A549 (cell line): ENCODE data around the gene AGBL4. TPM values are rescaled to one million over a fixed set of nuclear protein-coding genes. Genes with fewer than 3 reads are reported as not detected.

Source experiments
- ATAC-seq, 2 experiments: fragments of 200-7000 bp in 1 of 2; fragments of >200 bp in 1 of 2; cut with Nextera tagmentation in 1 of 2; cut with Tn5 transposase in 1 of 2; 3 replicates each; pipeline versions ENCODE4 v1.8.0 to v1.9.1; 2018 to 2020; ENCODE audit warnings: mild to moderate bottlenecking in 1 of 2, moderate library complexity in 1 of 2
- CTCF ChIA-PET: fragments of 300-600 bp; sonication (Branson Sonifier 250); formaldehyde crosslinking; extraction: SDS; loops from one replicate; lab custom pipeline; 2021; ENCODE audit warnings: antibody characterized with exemption, inconsistent platforms; lab: Yijun Ruan, JAX
- POLR2A ChIA-PET: fragments of 350-600 bp; formaldehyde crosslinking; extraction: SDS; loops from one replicate; lab custom pipeline; 2021; ENCODE audit warnings: antibody characterized with exemption, inconsistent platforms; lab: Yijun Ruan, JAX
- DNase-seq, 2 experiments: peaks; one replicate each; pipeline versions ENCODE4 v3.0.0 to v3.0.0-alpha.2; 2011 to 2016; ENCODE audit warnings: low read depth in 1 of 2, low spot score in 1 of 2
- FAIRE-seq: peaks from 2 replicates; lab custom pipeline; 2011; peaks lifted over from hg19 to GRCh38; lab: Jason Lieb, UNC
- H3K27ac ChIP-seq, 2 experiments: fragments of >200 bp; sonication (Bioruptor Twin); formaldehyde crosslinking; 3 replicates each; pipeline ENCODE4 v1.5.1; 2016 to 2017
- H3K4me1 ChIP-seq: fragments of >200 bp; sonication (Bioruptor Twin); formaldehyde crosslinking; 3 replicates; pipeline ENCODE4 v1.6.1; 2016
- H3K4me2 ChIP-seq: fragments of >200 bp; sonication (Bioruptor Twin); formaldehyde crosslinking; 3 replicates; pipeline ENCODE4 v1.6.1; 2016
- H3K4me3 ChIP-seq: fragments of >200 bp; sonication (Bioruptor Twin); formaldehyde crosslinking; 3 replicates; pipeline ENCODE4 v1.5.1; 2016
- H3K9me3 ChIP-seq: fragments of >200 bp; sonication (Bioruptor Twin); formaldehyde crosslinking; 3 replicates; pipeline ENCODE4 v1.6.1; 2016
- CBX2 ChIP-seq: fragments of 200-600 bp; sonication (generic); IDR thresholded peaks from 2 replicates; pipeline ENCODE4 v1.6.1; 2016; ENCODE audit warnings: low read depth, mild to moderate bottlenecking, borderline replicate concordance
- EHF ChIP-seq: fragments of 250-450 bp; sonication (Bioruptor Pico); IDR thresholded peaks from 2 replicates; pipeline ENCODE4 v1.5.0; 2020; ENCODE audit warnings: mild to moderate bottlenecking
- EHMT2 ChIP-seq: fragments of 200-600 bp; sonication (generic); IDR thresholded peaks from 2 replicates; pipeline ENCODE4 v1.6.1; 2016; ENCODE audit warnings: antibody characterized with exemption, low read depth, mild to moderate bottlenecking, moderate library complexity
- FOSL2 ChIP-seq, 2 experiments: fragments of 450-650 bp in 1 of 2; fragments of >200 bp in 1 of 2; sonication (Bioruptor Twin) in 1 of 2; formaldehyde crosslinking; IDR thresholded peaks; 2 replicates each; pipeline versions ENCODE4 v1.5.0 to v1.6.1; 2016 to 2020; ENCODE audit warnings: mild to moderate bottlenecking in 1 of 2, moderate library complexity in 1 of 2
- HDAC2 ChIP-seq: fragments of 200-600 bp; sonication (generic); IDR thresholded peaks from 2 replicates; pipeline ENCODE4 v1.6.1; 2016
- HEYL ChIP-seq: fragments of 250-450 bp; sonication (Bioruptor Pico); IDR thresholded peaks from 2 replicates; pipeline ENCODE4 v1.8.0; 2021; ENCODE audit warnings: mild to moderate bottlenecking, moderate library complexity
- HOXA7 ChIP-seq: fragments of 250-450 bp; sonication (Bioruptor Pico); IDR thresholded peaks from 2 replicates; pipeline ENCODE4 v1.5.0; 2020; ENCODE audit warnings: mild to moderate bottlenecking, moderate library complexity
- JUNB ChIP-seq: fragments of >200 bp; sonication (Bioruptor Twin); formaldehyde crosslinking; IDR thresholded peaks from 2 replicates; pipeline ENCODE4 v1.6.1; 2016
- KDM1A ChIP-seq: fragments of 200-600 bp; sonication (generic); IDR thresholded peaks from 2 replicates; pipeline ENCODE4 v1.6.1; 2016; ENCODE audit warnings: low read depth, mild to moderate bottlenecking
- MYC ChIP-seq: IDR thresholded peaks from 2 replicates; pipeline ENCODE4 v1.6.1; 2012; ENCODE audit warnings: mild to moderate bottlenecking, inconsistent platforms, low read length, improper control_type of control experiment, borderline replicate concordance
- NR3C1 ChIP-seq: fragments of >200 bp; sonication (Bioruptor Twin); formaldehyde crosslinking; IDR thresholded peaks from 3 replicates; pipeline ENCODE4 v1.6.1; 2017
- POLR2AphosphoS2 ChIP-seq: conservative IDR thresholded peaks from 2 replicates; pipeline ENCODE4 v1.6.1; 2012; ENCODE audit warnings: low read length, improper control_type of control experiment, inconsistent platforms
- RFX5 ChIP-seq: fragments of 450-650 bp; IDR thresholded peaks from 2 replicates; pipeline ENCODE4 v1.7.1; 2014; ENCODE audit warnings: antibody characterized with exemption, mild to moderate bottlenecking, moderate library complexity
- RNF2 ChIP-seq: fragments of 200-600 bp; sonication (generic); IDR thresholded peaks from 2 replicates; pipeline ENCODE4 v1.6.1; 2016; ENCODE audit warnings: low read depth, mild to moderate bottlenecking, antibody characterized with exemption, moderate library complexity, borderline replicate concordance
- ZC3H11A ChIP-seq: fragments of 450-650 bp; IDR thresholded peaks from 2 replicates; pipeline ENCODE4 v1.6.1; 2014; ENCODE audit warnings: antibody characterized with exemption, mild to moderate bottlenecking
- ZSCAN20 ChIP-seq: fragments of 250-450 bp; sonication (Bioruptor Pico); IDR thresholded peaks from 2 replicates; pipeline ENCODE4 v1.8.0; 2022; ENCODE audit warnings: mild to moderate bottlenecking, moderate library complexity
- WGBS: methylation state at CpG from one replicate; pipeline ENCODE4 v1.1.6; 2017; ENCODE audit errors: missing lambda C conversion rate; 5-methylcytosine and 5-hydroxymethylcytosine counted together
- polyA plus RNA-seq, 4 experiments: library from polyadenylated mRNA; depleted of rRNA in 3 of 4; stranded (reverse); fragments of >200 nt; fragmentation: RNase III in 1 of 4; extraction: RNeasy Plus Mini Kit Qiagen cat#74134 plus additional on column Dnase treatment in 1 of 4; gene quantifications; 2 replicates in 3 of 4; 3 replicates in 1 of 4; pipeline ENCODE4 v1.2.3, GENCODE V29; 2011 to 2017
- TF ChIP-seq, protein P1 (sequence below): fragments of 150-350 bp; IDR thresholded peaks from 2 replicates; pipeline ENCODE4 v1.6.1; 2014; ENCODE audit warnings: low read depth, mild to moderate bottlenecking, low read length
- TF ChIP-seq, protein P2 (sequence below): fragments of >200 bp; sonication (Bioruptor Twin); formaldehyde crosslinking; IDR thresholded peaks from 2 replicates; pipeline ENCODE4 v1.6.1; 2016
- TF ChIP-seq, protein P3 (sequence below): IDR thresholded peaks from 2 replicates; pipeline ENCODE4 v1.6.1; 2012; ENCODE audit warnings: low read depth, borderline replicate concordance
- TF ChIP-seq, protein P4 (sequence below): fragments of 250-450 bp; sonication (Bioruptor Pico); IDR thresholded peaks from 2 replicates; pipeline ENCODE4 v1.5.0; 2021; ENCODE audit warnings: mild to moderate bottlenecking, moderate library complexity, borderline replicate concordance

Gene AGBL4
- polyA plus RNA-seq, 2 of the 4 experiments (the other 2 are of a cell fraction), result not detected

DNA sequence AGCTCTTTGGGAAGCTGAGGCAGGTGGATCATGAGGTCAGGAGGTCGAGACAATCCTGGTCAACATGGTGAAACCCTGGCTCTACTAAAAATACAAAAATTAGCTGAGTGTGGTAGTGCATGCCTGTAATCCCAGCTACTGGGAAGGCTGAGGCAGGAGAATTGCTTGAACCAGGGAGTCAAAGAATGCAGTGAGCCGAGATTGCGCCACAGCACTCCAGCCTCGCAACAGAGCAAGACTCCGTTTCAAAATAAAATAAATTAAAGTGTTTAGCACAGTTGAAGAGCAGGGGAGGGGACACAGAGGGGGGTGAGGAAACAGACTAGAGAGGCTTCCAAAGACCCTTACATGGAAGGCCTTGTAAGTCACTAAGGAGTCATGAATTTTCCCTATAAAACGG, 1420.5 kb downstream of the AGBL4 start (continued):
- TF ChIP-seq, protein P1, sequence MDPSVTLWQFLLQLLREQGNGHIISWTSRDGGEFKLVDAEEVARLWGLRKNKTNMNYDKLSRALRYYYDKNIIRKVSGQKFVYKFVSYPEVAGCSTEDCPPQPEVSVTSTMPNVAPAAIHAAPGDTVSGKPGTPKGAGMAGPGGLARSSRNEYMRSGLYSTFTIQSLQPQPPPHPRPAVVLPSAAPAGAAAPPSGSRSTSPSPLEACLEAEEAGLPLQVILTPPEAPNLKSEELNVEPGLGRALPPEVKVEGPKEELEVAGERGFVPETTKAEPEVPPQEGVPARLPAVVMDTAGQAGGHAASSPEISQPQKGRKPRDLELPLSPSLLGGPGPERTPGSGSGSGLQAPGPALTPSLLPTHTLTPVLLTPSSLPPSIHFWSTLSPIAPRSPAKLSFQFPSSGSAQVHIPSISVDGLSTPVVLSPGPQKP, result no peak
- TF ChIP-seq NR3C1, result no peak

DNA sequence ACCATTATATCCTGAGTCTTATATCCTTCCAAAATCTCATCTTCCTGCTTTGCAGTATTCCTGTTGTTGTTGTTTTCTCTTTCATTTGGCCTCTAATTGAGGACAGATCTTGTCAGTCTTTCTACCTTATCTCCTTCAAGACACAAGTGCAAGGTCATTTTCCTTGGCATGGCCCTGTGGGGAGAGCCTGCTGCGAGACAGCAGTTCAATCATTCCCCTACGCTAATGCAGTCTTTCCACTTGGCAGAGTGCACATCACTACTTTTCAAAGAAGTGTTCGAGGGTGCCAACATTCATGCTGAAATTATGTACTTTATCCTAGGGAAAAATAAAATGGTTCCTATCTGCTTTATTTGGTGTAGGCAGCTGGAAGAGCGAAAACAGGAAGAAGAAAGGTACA, 1421.4 kb downstream of the AGBL4 start:
- ATAC-seq, result no peak
- TF ChIP-seq, protein P2, sequence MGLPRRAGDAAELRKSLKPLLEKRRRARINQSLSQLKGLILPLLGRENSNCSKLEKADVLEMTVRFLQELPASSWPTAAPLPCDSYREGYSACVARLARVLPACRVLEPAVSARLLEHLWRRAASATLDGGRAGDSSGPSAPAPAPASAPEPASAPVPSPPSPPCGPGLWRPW, result no peak
- TF ChIP-seq JUNB (no peak), EHMT2 (no peak), FOSL2 (IDR thresholded peaks at IDR 0.05) (no peak), FOSL2 (CRISPR knock-in tag; IDR thresholded peaks at IDR 0.05) (no peak)
- FAIRE-seq, result no peak
- ChIA-PET POLR2A (no interaction called here), CTCF (no interaction called here)
- DNase-seq, result no peak
- Histone ChIP-seq H3K4me3 (no peak overlapping the region), H3K4me2 (no peak overlapping the region), H3K27ac (no peak overlapping the region), H3K9me3 (no peaks in the 10 kb centered on the region), H3K4me1 (no peaks in the 10 kb centered on the region)
- 3% methylated on average over 4 of the region's 4 CpGs for WGBS

DNA sequence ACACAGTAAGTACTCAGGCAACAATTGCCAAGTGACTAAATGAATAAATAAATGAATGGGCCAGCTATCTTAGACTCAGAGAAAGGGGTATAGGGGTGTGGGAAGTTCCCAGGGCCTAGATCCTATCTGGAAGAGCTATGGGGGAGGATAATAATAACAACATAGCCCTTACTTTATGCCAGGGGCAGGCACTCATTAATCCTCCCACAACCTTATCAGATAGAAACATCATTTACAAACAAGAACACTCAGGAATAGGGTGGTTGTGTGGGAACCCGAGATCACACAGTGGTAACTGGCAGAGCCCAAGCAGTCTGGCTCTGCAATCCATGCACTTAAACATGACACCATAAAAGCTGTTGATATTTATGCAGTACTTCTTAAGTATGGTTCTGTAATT, 1423.6 kb downstream of the AGBL4 start:
- ChIA-PET CTCF (no interaction called here), POLR2A (no interaction called here)
- Histone ChIP-seq H3K4me3 (no peak overlapping the region), H3K4me2 (no peak overlapping the region), H3K4me1 (no peaks in the 10 kb centered on the region), H3K27ac (no peak overlapping the region), H3K9me3 (no peaks in the 10 kb centered on the region)
- DNase-seq (no peak), FAIRE-seq (no peak), ATAC-seq (no peak)
- no peak for TF ChIP-seq HEYL (CRISPR knock-in tag)
- TF ChIP-seq HOXA7 (CRISPR knock-in tag), result no peak
- TF ChIP-seq EHF (CRISPR knock-in tag), result no peak
- no peak for TF ChIP-seq POLR2AphosphoS2
- TF ChIP-seq, protein P3, sequence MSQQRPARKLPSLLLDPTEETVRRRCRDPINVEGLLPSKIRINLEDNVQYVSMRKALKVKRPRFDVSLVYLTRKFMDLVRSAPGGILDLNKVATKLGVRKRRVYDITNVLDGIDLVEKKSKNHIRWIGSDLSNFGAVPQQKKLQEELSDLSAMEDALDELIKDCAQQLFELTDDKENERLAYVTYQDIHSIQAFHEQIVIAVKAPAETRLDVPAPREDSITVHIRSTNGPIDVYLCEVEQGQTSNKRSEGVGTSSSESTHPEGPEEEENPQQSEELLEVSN, result no peak
- no peak for TF ChIP-seq CBX2
- no peak for TF ChIP-seq ZC3H11A
- no peak for TF ChIP-seq NR3C1
- no peak for TF ChIP-seq HDAC2
- 0% methylated on average over 1 of the region's 1 CpG for WGBS

DNA sequence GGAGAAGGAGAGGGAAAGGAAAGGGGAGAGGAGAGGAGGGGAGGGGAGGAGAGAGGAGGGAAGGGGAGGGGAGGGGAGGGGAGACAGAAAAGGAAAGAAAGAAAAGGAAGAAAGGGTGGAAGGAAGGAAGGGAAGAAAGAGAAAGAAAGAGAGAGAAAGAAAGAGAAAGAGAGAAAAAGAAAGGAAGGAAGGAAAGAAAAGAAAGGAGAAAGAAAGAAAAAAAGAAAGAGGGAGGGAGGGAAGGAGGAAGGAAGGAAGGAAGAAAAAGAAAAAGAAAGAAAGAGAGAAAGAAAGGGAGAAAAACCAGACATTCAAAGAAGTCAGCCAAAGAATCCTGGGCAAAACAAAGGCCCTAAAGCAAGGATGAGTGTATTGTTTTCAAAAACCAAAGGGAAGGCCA, 1426.1 kb downstream of the AGBL4 start:
- Histone ChIP-seq H3K9me3 (no peaks in the 10 kb centered on the region), H3K27ac (no peak overlapping the region), H3K4me3 (no peak overlapping the region), H3K4me1 (no peaks in the 10 kb centered on the region), H3K4me2 (no peak overlapping the region)
- TF ChIP-seq MYC (no peak), NR3C1 (no peak), KDM1A (no peak), FOSL2 (IDR thresholded peaks at IDR 0.05) (no peak), FOSL2 (CRISPR knock-in tag; IDR thresholded peaks at IDR 0.05) (no peak), RNF2 (no peak), JUNB (no peak), ZSCAN20 (no peak), RFX5 (no peak), EHMT2 (no peak)
- TF ChIP-seq, protein P4, sequence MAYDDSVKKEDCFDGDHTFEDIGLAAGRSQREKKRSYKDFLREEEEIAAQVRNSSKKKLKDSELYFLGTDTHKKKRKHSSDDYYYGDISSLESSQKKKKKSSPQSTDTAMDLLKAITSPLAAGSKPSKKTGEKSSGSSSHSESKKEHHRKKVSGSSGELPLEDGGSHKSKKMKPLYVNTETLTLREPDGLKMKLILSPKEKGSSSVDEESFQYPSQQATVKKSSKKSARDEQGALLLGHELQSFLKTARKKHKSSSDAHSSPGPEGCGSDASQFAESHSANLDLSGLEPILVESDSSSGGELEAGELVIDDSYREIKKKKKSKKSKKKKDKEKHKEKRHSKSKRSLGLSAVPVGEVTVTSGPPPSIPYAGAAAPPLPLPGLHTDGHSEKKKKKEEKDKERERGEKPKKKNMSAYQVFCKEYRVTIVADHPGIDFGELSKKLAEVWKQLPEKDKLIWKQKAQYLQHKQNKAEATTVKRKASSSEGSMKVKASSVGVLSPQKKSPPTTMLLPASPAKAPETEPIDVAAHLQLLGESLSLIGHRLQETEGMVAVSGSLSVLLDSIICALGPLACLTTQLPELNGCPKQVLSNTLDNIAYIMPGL, result no peak
- ChIA-PET CTCF (no interaction called here), POLR2A (no interaction called here)
- DNase-seq (no peak), FAIRE-seq (no peak), ATAC-seq (no peak)
